Stimulated activated CD4-positive, alpha-beta T cell treated with anti-CD3 and anti-CD28 coated beads, Interleukin-2, amount 100 ng/mL, for 48 hours (primary cell): ENCODE measurements around the gene ARFGAP1.
A peak's percentile ranks its signal among the peaks of the same experiment; 100 is the strongest.

Source experiments
- DNase-seq, 2 donors: peaks; one replicate each; pipeline ENCODE4 v3.0.0-alpha.2; 2020

ARFGAP1 gene

DNA sequence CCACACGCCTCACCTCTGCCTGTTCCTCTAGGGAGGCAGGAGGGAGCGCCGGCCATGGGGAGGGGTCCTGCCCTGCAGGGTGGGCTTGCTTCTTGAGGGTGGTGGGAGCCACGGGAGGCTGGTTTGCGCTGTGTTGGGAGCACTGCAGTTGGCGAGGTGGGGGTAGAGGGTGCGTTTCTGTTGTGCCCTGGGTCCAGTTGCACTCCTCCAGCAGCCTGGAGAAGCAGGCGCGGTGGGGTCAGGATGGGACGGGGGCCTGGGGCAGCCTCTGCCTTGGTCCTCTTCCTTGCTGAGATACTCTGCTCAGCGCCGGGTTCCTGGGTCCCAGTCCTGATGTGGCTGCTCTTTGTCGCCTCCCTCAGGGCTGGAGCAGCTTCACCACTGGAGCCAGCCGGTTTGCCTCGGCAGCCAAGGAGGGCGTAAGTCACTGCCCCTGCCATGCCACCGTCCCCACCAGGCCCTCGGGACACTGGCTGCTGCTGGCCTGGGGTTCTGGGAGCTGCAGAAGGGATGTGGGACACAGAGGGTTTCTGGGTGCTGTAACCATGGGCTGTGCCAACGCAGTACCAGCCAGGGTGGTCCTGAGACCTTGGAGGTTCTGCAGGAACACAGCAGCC, 8.4 kb downstream of the ARFGAP1 start:
- DNase-seq, result no peak

DNA sequence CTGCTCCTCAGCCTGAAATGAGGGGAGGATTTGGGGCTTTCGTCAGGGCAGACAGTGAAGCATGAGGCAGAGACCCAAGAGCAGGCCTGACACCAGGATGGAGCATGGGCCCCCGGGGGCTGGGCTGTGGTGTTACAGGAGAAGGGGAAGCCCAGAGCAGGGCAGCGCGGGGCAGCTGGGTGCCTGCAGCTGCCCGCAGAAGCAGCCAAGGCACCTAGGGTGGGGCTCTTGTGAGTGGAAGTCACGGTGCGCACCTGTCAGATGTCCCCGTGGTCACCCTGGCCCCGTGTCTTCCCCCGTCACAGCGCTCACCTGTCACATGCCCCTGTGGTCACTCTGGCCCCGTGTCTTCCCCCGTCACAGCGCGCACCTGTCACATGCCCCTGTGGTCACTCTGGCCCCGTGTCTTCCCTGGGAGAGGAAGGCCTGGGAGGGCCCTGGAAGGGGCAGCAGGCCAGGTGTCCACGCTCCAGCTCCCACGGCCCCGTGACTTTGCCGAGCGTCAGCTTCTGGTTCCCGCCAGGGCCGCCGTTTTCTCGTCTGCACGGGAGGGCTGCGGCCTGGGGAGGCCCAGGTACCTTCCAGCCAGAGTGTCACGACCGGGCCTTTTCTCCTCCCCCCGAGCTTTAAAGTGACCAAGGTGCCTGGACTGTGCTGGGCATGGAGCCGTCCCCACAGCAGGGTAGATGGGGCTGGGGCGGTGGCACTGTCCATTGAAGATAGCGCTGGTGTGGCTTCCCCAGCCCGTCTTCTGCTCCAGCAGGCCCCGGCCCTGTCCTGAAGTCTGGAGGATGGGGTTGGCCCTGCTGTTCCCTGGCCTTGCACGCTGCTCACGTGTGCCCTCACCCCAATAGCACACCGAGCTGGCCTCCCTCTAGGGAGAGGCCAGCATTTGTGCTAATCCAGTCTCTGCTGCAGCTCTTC, 9.4 kb downstream of the ARFGAP1 start:
- no peak for DNase-seq

DNA sequence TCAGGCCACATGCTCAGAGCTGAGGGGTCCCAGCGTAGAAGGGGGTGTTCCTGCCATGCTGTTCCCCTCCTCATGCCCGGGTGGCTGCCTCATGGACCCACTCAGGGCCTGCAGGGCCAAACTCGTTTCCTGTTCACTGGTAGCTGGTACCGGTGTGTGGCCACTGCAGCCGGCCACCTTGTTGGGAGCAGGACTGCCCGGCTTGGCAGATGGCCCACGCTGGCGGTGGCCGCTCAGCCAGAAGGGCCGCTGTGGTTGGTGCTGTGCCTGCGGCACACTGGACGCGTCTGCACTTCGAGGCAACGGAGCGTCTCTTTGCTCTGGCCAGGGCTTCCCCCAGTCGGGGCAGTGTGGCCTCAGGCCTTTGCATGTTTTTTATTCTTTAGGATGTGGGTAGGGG, 10.3 kb downstream of the ARFGAP1 start:
- DNase-seq, result no peak

DNA sequence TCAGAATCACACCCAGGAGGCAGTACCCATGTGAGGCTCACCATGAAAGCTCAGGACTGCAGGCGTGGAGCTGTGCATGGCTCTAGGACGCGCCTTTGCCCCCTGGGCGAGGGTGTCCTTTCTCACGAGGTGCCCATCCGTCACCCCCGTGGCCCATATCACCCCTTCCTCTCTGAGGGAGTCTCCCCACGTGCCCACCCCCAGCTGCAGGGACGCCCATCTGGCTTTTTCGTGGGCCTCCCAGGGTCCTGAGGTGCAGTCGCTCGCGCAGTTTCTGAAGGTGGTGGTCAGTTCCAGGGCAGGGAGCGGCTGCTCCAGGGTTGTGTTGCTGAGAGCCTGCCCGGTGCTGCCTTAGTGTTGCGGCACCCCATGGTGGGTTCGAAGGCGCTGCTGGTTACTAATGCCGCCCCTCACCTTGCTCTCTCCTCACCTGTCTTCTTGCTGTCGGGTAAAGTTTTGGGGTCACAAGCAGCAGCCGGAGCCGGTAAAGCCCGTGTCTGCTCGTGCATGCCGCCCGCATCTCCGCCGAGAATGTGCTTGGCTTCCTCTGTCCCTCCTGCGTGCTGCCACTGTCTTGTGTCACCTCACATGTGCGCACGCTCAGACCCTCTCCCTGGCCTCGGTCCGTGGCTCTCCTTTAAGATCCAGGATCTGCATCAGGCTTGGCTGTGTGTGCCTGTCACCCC, 10.9 kb downstream of the ARFGAP1 start:
- DNase-seq, result no peak

DNA sequence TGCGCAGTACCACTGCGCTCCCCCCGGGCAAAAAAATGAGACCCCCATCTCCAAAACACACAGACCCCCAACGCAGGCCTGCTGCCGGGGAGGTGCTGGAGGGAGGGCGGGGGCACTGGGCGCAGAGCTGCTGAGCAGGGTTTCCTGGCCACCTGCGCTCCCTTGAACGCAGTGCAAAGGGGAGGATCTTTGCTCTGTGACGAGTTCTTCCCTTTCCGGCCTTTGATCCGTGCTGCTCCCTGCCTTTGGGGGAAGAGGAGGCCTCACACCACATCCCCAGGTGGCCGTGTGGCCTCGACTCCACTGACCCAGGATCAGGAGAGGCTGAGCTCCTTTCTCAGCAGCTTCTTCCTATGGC, 11.4 kb downstream of the ARFGAP1 start:
- DNase-seq, result no peak

DNA sequence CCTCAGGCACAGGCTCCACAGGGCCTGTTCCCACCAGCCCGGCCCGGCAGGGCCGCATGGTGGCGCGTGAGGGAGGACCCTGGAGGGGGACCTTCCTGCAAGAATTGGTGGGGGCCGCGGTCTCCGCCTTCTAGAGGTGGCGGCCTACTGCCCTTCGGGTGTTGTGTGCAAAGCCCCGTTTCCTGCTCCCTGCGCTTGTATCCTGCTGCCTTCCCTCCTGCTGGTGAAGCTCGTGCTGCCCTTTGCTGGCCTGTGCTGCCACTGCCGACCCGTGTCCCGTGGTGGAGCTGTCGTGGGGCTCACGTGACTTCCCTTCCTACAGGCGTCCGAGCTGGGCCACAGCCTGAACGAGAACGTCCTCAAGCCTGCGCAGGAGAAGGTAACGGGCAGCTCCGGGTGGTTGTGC, 11.9 kb downstream of the ARFGAP1 start:
- DNase-seq, result no peak

DNA sequence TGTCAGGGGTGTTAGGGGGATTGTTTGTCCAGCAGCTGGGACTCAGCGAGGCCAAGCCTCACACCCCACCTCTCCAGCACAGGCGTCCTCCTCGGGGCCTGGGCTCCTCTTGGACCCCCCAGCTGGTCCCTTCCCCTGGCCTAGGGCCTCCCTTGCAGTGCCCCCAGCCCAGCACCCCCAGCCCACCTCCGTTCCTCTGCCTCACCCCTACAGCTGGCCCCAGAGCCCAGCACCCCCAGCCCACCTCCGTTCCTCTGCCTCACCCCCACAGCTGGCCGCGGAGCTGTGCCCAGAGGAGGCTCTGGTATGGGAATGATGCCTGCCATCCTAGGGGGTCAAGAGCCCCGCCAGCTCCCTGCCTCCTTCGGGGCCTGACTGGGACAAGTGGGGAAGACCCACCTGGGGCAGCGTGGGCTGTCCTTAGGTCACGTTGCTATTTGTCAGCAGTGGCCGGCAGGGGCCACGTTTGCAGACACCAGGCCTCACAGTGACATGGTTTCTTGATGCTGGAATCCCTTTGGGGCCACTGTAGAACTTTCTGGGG, 12.4 kb downstream of the ARFGAP1 start:
- DNase-seq, result no peak

DNA sequence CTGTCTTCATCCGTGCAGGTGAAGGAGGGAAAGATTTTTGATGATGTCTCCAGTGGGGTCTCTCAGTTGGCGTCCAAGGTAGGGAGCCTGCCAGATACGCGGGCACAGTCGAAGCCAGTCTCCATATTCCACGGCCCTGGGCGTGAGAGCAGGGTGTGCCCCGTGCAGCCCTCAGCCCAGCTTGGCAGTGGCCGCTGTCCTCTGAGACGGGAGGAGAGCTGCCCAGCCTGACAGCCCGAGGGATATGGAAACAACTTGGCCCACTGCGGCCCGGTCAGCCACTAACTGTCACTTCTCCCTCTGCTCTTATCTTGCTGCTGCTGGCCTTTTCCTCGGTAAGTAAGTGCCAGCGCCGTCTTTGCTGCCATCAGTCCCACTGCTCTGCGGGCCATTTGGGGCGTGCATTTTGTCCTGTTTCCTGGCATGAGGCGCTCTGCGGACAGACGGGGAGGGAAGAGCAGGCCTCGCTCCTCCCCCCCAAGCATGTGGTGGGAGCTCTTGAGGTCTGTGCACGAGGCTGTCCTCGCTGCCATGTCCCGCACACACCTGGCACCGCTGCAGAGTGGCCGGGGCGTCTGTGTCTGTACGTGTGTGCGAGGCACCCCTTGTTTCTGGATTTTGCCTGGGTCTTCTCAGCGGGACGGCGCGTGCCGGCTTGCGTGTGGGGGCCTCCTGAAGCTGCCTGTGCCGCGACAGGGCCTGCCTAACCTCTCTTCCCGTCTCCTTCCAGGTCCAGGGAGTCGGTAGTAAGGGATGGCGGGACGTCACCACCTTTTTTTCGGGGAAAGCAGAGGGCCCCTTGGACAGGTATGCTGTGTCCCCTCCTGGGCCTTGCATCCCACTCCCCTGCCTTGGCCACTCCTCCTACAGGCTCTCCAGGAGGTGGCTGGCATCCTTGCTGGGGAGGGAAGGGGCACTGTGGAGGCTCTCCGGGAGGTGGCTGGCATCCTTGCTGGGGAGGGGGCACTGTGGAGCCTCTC, 13.3 kb downstream of the ARFGAP1 start:
- no peak for DNase-seq

DNA sequence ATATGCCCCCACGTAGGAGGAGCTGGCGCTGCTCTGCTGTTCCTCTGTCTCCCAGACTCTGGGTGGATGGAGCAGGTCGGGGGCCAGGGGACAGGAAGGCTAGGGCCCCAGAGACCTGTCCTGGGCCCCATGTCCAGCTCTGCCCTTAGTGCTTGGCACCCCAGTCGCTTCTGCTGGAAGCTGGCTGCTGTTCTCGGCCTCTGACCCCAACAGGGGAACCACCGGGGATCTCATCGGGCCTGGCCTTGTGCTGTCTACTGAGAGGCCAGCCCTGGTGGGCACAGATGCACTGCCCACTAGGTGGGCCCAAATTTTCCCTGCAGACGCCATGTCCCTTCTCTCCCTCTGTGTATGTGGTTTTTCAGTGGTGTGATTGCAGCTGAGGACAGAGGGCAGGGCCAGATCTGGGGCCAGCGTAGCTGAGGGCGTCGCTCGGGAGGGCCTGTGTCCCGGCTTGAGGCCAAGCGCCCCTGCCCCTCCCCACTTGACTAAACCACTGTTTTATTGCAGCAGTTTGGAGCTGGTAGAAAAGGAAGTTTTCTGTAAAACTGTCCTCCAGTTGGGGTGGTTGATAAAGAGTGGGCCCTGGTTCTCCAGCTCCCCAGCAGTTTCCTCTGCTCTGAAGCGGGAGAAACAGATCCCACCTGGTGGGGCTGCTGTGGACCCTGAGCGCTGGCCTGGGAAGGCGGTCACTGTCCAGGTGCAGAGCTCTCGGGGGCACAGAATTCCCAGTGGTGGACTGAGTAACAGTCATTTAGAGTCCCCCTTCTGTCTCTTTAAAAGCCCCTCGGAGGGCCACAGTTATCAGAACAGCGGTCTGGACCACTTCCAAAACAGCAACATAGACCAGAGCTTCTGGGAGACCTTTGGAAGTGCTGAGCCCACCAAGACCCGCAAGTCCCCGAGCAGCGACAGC, 14.4 kb downstream of the ARFGAP1 start:
- DNase-seq, result no peak

DNA sequence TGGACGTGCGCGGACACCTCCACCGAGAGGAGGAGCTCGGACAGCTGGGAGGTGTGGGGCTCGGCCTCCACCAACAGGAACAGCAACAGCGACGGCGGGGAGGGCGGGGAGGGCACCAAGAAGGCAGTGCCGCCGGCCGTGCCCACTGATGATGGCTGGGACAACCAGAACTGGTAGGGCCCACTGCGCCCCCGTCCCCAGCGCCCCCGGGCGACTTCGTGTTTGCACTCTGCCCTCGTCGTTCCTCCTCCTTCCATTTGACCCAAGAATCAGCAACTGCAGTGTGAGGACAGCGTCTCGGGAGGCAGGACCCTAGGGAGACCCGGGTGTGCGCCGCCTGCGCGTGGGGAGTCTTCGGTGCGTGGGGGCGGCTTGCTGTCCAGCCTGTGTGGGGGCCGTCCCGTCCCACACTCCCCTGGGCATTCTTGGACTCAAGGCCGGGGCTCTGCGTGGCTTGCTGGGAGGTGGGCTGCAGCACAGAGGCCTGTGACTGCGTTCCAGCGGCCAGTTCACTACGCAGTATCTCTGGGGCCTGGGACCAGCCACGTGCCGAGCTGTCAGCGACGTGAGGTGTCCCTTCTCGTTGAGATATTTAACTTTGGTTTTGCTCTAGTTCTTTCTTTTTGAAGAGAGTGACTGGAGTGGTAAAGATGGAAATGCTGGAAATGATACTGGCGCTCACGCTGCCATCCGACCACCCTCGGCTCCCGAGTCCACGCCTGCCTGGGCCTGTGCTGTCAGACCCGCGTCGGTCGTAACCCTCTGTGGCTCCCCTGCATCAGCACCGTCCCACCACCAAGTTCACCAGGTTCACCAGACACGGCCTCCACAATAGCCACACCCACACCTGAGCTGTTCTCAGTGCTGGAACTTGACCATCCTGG, 15.3 kb downstream of the ARFGAP1 start:
- DNase-seq, result no peak

DNA sequence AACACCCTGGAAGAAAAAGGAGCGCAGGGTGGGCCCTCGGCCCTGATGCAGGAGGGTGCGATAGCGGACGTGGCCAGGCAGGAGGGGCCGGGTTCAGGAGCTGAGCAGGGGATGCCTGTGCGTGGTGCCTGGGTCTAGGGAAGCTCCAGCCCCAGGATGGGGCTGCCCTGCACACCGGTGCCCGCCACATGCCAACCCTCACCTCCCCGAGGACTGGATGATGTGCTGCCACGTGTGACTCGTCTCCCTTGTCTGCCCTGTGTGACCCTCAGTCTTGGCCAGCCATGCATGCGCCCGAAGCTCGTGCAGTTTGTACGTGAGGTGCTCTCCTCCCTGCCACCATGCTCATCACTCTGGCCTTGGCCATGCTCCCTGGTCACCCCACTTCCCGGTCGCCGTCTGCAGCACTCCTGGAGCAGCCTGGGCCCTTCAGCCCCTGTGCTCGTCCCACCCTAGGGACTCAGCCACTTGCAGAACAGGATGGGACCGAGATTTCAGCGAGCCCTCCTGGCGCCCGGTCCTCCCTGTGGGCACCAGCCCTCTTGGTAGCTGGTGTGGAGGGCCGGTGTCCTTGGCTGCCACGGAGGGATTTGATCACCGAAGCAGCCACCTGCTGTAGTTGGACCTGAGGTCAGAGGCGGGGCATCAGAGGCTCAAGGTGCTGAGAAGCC, 16.1 kb downstream of the ARFGAP1 start:
- no peak for DNase-seq

DNA sequence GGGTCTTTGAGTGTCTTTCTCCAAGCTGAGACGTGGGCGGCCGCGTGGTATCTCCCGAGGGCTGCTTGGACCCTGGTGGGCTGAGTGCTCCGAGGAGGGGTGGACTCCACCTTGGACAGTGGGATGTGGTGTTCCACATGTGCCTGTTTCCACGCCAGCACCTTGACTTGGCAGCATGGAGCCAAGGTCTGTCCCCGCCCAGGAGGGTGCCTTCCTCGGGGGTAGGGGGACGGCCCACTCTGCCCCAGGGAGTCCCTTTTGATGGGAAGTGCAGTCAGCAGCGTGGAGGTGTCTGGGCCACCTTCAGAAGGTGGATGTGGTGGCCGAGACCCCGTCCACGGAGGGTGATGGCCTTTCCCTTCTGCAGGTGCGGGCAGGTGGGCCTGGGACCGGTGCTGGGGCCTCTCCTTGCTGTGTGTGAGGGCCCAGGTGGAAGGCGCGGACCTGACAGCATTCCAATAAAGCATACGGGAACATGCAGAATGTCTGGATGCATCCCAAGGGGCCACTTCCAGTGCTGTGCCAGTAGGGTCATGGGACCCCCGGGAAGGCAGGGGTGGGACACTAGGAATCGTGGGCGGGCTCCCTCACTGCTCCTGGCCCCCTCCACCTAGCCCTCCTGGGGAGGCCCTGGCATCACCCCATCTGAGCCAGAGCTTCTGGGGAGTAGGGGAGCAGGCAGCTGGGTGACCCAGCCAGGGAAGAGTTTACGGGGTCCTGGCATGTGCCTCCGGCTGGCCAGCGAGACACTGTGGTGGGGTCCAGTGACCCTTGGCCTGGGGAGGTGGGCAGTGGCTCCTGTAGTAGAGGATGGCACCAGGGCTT, 16.9 kb downstream of the ARFGAP1 start:
- no peak for DNase-seq

DNA sequence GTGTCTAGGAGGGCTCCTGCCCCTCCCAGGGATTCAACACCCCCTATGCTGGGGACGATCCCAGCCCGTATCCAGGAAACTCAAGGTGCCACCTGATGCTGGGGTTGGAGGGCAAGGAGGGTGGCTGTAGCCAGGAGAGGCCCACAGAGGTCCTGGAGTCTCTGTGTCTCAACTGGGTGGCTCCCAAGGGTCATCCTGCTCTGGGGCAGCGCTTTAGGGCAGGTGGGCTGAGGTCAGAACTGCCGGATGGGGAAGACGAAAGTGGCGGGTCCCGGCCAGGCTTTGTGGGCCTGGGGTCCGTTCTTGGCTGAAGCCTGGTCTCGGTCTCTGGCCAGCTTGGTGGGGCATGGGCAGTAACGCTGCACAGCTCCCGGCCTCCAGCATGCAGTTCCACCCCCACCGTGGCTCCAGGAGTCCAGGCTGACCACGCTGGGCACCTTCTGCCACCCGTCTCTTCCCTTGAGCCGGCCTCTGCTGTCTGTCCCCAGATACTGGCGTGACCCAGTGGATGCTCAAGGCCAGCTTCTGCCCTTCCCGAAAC, 17.6 kb downstream of the ARFGAP1 start:
- no peak for DNase-seq

DNA sequence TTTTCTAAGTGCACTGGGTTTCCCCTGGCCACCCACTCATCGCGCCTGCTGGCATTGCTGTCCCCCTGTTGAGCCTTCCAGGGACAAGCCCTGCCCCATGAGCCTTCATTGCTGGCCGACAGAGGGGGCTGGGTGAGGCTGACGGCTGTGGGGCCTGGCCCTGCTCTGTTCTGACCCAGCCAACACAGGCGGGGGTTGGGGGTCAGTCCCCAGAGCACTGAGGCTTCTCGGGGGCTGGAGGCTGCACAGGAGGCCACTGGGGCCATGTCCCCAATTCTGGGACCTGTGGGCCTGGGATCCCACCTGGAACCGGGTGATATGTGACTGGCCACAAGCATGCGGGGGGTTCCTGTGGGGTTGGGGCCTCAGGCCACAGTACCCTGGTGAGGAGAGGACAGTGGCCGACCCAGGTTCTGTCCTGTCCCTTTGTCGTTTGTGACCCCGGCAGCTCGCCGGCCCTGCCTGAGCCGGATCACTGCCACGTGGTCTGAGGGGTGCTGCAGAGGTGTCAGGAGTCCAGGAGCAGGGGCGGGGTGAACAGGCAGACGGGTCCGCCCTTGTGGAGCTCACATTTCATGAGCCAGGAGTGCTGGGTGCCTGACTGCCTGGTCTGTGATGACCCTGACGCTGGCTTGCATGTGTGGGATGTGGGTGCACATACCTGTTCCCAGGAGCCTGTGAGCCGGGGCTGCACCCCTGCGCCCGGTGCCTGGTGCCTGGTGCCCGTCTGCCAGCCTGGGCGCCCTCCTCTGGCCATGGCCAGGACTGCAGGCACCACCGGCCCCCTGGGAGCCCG, 18.3 kb downstream of the ARFGAP1 start:
- DNase-seq, result peak; percentile 70 to 82

DNA sequence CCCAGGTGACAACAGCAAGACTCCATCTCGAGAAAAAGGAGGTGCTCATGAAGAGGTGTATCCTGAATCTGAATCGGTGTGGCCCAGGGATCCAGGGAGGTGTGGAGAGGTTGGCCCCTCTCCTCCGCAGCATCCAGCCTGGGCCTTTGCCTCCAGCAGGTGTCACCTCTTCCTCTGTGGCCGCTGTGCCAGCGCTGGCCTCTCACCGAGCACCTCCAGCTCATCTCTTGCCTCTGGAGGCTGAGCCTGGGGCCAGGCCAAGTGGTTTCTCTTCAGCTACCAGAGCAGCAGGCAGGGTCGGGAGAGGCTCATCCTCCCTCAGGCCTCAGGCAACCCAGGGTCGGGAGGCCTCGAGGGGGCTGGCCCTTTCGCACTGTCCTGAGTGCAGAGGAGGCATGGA, 19.2 kb downstream of the ARFGAP1 start:
- no peak for DNase-seq

DNA sequence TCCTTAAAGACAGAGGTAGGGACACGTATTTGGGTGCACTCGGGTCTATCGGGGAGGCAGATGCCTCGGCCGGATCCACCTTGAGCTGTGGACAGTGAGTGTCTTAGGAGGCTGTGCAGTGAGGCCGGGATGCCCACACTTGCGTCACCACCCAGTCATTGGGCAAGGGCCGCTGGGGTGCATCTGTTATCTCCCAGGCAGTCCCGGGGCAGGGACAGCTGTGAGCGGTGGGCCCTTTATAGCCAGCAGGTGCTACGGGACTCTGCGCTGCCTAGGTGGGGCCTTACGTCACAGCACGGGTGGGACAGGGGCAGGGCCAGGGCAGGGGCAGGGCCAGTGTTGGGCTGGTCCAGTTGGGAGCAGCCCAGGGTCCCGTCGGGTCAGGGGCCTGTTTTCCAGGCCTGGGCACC, 19.7 kb downstream of the ARFGAP1 start:
- no peak for DNase-seq

DNA sequence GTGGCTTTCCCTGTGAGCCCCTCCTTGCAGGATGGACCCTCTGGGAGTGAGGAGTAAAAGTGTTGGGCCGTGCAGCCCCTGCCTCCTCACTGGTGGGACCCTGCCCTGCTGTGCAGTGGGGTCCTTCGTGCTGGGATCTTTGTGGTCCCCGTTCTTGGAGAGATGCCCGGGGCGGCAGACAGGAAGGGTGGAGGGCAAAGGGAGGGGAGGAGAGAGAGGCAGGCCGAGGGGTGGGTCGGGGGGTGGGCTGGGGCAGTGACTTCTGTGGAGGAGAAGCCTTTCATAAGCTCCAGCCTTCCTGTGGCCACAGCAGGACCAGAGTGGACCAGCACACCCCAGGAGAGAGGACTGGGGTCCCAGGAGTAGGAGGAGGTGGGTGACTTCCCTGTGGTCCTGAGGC, 20.3 kb downstream of the ARFGAP1 start, which contains the start of gene COL20A1:
COL20A1 (plus strand) TSS at position 283 of the 400 bp plus-strand sequence. CDS start 1,922 bp downstream, outside the sequence.
- no peak for DNase-seq
